Dedifferentiated amniotic fluid mesenchymal stem cell (primary cell): ENCODE results near the gene MDM1.

ENCODE experiments used
- DNase-seq: peaks from one replicate; pipeline ENCODE4 v3.0.0-alpha.2; 2016; ENCODE audit errors: extremely low spot score

Gene MDM1

DNA sequence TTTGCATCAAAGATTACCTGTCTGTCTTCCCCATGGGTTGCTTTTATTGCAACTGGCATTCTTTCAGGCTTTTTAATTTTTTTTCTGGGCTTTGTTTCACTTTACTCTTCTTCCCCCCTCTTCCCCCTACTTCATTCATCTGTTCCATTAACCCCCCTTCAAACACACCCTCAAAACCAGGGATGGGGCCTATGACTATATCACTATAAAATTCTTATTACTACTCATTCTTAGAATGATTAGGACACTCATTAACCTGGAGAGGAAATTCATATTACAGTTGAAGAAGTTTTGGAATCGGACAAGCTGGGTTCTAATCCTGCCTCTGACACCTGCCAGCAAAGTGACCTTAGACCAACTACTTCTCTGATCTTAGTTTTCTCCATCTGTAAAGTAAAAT lies 24.8 kb upstream of the MDM1 start:
- no peak for DNase-seq

DNA sequence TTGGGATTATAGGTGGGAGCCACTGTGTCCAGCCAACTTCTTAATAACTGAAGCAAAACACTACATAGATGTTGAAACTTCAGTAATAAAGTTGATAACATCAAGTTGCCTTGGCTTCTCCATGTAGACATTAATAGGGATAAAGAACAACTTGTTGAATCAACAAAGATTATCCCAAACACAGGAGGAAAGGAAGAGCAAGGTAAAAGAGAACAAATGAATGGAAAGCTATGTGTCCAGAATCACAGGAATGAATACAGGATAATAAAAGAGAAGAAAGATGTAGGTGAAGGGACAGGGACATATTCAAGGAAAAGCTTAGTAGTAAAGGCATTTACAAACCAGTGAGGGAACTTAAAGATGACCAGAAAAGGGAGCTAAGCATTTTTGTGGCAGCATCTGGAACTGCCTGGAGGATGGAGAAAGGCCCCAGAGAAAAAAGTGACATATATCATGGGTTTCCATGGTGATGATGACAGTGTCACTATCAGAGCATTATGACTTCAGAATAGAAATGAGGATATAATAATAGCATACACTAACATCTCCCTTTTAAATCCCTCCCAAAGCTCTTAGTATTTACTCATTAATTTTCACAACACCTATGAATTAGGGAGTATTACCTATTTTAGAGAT lies 24.0 kb upstream of the MDM1 start:
- no peak for DNase-seq

DNA sequence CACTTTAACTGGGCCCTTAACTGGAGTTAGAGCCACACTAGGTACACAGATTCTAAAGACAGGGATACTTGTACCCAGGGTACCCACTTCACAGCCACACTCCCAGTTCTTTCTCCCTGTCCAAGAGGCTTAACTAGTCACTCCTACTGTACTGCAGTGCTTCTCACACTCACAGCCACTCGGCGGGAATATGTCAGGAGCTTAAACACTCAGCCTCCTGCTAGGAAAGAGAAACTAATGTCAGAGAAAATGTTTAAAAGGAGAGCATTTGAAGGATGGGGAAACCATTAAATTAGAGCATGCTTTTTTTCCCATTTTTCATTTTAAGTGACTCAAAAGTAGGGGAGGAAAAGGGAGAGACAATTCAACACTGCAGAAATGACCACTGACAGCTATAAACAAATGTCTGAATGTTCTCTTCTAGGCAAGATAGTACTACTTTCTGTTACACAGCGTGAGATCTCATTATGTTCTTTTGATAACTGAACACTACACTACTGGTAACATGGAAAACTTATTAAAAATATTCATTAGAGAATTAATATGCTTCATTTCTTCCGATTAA lies 22.9 kb upstream of the MDM1 start:
- no peak for DNase-seq

DNA sequence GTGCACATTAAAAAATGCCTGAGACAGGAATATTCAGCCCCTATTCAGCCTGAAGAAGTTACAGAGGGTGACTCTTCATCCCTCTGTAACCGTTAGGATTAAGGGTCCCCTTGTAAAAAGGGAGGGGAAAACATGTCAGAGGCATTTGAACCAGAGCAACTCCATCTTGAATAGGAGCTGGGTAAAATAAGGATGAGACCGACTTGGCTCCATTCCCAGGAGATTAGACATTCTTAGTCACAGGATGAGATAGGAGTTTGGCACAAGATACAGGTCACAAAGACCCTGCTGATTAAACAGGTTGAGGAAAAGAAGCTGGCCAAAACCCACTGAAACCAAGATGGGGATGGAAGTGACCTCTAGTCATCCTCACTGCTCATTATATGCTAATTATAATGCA lies 19.9 kb upstream of the MDM1 start:
- DNase-seq = no peak

DNA sequence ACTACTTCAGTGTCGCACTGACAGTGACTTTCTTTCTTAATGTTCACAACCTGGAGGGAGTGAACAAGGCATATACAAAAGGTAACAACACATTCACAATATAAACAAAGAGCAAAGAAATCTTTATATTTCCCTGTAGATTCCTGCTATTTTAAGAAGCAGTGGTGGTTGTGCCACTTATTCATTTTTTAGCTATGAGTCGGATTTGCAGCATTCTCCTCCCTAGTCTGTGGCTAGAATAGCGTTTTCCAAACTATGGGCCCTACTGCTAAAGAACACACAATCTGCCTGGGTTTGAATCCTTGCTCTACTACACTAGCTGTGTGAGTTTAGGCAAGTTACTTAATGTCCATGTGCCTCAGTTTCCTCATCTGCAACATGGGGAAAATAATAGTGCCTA lies 18.6 kb upstream of the MDM1 start:
- DNase-seq = no peak

DNA sequence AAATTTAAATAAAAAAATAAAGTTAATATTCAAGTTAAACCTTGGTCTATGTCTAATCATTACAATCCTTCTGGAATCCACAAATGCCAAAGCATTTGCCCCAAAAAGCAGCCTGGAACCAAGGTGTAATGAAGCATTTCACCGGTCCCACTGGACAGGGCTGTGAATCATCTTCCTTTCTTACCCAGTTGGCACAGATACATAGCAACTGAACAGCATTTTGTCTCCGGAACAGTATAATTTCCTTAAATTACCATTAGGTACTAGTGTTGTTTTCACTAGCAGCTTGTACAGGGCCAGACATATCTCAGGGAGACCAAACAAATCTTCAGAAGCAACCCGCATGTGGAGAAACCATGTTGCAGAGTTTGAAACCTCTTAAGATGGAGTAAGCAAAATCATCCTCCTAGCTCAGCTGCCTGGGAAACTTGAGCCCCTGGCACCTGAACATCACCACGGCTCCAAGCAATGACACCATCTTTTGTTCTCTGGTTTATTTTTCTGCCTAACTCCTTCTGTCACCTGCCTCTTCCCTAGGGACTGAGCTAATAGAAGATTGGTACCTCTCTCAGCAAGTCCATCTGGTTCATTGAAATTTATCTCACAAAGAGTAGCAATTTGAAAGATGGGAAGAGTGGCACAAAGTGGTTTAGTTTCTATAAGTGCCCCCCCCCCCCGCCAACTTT lies 17.9 kb upstream of the MDM1 start:
- DNase-seq = no peak

DNA sequence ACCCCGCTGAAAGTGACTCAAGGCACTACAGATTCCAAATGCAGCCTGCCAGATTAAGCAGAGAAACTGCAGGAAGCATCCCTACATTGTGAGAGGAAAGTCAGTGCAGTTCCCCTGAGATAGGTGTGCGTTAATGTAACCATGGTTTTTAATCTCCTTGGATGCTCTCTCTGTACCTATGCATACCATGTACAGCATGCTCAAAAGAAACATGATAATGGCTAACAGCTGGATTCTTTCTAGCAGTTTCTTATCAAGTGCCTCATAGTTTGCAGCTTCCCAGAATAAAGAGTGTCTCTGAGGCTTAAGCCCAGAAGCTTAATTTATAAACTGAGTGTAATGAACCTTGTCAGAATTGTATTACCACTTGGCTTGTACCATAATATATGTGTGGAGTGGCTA lies 17.1 kb upstream of the MDM1 start:
- DNase-seq = no peak

DNA sequence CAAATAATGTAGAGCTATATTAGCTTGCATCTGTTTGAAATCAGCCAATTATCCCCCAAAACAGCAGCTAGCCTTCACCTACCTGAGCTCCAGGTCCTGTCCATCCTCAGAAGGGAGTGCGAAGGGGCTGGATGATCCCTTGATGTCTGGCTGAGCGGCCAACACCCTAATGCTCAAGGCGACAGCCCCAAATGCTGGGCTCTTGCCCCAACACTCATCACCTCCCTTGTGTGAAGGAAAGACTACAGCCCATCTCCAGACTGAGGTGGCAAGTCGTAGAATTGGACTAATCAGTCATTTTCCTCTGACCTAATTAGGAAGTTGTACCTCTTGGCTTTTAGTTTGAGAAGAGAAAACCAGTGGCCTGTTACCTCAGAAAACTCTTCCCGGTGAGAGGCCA lies 16.3 kb upstream of the MDM1 start:
- DNase-seq = no peak

DNA sequence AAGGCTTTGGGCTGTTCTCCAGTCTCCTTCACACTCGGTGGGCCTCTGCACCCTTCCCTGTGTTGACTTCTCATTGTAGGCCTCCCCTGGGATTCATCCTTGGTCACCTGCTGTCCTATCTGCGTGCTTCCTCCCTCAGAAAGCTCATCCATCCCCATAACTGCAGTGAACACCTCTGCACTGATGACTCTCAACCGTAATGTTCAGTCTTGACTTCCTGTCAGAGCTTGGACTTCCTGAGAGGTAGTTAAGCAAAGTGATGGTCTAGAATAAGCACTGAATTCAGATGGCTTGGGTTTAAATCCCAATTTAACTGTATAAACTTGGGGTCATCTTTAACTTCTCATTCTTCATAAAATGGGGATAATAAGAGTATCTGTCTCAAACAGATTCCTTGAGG lies 13.6 kb upstream of the MDM1 start:
- DNase-seq = no peak

DNA sequence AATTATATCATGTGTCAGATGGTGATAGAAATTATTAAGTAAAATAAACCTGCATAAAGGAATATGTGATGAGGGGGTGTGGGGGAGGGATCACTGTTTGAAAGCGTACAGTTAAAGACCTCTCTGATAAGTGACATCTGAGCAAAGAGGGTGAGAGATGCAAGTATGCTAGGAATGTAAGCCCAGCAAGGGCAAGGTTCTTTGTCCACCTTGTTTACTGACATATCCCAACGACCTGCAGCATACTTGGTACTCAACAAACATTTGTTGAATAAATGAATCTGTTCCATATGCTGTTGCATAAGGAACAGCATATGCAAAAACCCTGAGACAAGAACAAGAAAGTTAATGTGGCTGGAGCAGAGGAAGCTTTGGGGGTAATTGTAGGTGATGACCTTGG lies 12.0 kb upstream of the MDM1 start:
- DNase-seq = no peak

DNA sequence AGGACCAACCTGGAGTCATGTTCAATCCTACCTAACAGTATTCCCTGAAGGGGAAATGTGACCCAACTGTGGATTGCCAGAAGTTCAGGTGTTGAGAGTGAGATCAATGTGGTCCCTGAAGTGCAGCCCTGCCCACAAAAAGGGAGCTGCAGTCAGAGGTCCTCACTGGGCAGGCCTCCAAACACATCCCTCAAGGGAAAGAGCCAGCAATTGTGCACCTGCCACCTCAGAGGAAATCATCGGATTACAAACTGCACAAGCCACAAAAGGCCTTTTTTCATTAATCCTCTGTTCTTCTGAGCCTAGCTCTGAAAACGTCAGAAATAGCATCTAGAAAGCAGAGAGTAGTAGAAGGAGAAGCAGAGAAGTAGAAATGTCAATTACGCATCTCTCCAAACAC lies 10.8 kb upstream of the MDM1 start:
- no peak for DNase-seq

DNA sequence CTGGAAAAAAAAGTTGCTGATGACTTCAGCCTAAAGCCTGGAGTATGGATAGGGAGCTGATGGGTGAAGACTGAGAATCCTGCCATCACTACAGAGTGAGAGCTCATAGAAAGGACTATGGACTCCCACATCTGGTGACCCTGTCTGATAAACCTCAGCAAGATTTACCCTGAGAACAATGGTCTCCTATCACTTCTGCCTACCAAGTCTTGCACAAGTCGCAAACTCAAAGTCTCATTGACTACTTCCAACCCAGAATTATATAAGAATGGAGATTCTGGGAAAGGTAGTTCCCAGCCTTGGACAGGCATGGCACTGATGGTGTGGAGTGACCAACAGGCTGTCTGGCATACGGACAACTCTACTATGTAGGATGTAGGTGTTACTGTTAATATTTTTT lies 9.7 kb upstream of the MDM1 start:
- DNase-seq = no peak

DNA sequence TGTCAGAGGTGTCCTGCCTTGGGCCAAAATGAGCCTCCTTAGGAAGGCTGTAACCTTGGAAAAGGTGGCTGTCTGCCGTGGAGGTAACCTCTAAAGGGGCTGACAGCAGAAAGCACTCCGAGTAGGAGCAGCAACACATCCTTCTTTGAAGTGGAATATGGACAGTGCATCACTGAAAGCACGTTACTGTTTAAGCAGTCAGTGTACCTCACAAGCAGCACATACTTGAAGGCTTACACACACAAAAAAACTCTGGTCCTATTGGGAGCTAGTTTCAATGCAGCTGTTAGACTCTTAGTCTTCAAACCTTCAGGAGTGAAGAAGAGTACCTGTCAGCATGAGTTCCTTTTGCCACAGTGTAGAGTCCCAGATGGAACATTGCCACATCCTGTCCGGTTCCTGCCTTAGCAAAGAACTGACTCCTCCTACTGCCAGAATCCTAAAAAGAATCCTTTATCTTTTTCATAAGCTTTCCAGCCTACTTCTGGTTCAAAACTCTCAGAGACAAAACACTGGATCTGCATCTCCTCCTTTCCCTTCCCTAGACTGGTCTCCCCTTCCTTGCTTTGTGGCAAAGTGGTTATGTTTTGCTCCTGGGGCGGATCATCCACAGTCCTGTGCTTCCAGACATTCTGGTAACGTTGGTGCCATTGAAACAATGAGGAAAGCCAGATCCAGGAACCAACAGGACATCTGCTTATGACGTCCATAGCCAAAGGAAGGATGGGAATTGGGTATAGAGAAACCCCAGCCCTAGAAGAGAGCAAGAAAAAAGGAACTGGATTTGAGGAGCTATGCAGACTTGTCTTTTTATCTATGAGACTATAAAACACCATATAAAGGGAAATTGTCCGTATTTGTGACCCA lies 8.5 kb upstream of the MDM1 start:
- no peak for DNase-seq

DNA sequence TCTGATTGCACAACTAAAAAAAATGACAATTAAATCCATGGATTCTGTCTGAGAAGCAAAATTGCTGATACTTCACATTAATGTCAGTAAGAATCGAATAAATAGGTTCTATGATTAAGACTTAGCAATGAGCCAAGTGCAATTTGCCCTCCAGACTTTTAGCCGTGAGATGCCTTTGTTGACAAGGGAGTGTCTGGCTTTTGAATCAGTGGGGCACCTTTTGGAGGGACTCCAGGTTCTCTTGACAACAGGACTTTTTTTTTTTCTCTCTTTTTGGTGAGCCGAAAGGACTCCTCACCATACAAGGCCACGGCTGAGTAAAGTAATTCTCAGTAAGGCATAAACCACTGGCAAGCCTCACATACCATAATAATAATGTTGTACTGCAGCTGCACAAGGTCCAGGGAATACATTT lies 4.7 kb upstream of the MDM1 start:
- DNase-seq = no peak

DNA sequence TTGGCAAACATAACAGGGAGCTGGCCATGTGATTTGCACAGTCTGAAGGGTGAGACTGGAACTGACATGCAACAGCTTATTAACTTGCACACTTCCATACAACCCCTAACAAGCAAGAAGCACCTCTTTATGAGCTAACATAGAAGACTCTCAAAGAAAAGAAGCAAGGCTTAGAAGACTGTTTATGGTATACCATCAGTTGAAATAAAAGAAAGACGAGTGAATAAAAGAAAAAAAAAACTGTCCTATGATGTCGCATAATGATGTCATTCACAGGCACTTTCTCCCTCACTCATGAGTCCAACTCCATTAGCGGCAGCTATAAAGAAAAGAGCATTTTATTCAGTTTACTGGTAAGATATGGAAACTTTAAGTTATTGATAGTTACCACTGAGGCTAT lies 3.3 kb upstream of the MDM1 start:
- no peak for DNase-seq

DNA sequence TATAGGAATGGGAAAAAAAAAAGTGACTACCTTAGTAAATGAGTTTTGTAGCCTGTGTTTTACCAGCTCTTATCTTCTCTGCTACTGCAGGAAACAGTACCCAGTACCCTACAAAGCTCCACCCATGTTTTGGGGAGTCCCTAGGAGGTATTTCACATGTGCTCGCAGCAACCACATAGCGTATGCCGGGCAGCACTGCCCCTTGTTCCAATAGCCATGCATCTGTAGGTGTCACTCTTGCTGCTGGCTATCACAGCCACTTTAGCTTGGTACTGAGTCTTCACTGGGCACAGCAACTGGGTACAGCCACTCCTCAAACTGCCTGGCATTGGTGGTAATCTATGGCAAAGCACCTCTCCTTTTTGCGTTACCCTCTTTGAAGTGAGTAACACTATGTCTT lies 2.0 kb upstream of the MDM1 start:
- no peak for DNase-seq

DNA sequence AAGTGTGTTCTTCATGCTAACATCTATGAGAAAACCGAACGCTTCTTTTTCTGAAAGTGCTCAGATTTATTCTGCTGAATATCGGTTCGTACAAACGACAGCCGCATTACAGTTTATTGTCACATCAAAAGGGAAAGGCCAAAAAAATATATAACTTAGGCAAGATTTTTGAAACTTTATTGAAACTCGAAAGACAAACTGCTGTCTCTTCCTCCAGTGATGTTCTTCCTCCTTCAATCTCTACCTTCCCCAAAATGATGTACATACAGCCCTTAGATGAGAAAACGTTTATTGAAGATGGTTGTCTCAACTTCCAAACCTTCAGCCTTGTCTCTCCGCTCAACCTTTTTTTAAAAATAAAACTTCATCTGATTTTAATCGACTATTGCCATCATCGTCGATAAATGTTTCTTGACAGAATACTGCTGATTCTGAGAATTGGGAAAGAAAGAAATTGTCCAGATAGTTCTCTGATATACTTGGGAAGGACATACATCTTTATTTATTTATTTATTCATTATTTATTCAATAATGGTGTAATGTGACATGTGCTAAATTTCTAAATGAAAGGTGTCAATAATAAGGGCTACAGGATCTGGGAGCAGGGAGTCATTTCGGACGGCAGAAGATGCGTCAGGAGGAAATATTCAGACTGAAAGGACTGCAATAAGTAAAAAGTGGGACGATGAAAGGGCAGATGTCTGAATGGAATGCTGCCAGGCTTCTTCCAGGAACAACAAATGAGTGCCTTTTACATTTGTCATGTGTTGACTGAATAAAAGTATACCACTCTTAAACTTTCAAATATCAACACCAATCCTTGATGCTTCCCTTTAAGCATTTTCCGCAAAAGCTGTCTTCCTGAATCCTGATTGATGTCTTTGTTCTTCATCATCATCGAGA lies 817 bp upstream of the MDM1 start:
- no peak for DNase-seq

DNA sequence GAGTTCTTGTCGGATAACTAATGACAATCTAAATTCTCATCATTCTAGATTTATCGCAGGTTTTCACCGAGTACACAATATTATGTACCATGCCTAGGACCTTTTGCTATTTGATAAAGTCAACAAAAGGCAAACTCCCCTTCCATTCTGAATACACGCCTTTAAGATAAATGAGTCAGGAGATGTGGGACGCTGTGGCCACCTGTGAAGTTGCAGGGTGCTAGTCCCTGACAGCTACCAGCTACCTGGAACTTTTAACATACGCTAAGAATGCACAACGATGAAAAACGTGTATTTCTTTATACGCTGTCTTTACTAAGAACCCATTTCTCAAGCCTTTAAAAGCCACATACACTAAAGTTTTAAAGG lies 678 bp downstream of the MDM1 start:
- DNase-seq = no peak

DNA sequence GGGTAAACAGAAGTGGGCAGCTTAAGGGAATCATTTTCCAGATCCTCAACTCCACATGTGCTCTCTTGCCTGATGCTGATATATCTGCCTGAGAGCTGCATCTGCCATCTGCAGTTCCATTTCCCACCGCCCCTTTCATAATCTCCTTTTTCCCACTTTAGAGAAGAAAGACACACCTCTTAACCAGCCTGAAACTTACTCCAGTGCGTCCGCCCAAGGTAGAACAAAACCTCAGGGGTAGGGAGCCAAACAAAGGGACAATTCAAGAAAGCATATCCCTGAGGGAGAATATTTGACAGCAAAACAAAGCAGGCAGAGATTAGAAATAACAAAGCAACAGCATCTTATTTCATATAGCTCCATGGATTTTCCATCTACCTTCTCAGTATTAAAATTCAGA lies 4.3 kb downstream of the MDM1 start:
- DNase-seq = no peak

DNA sequence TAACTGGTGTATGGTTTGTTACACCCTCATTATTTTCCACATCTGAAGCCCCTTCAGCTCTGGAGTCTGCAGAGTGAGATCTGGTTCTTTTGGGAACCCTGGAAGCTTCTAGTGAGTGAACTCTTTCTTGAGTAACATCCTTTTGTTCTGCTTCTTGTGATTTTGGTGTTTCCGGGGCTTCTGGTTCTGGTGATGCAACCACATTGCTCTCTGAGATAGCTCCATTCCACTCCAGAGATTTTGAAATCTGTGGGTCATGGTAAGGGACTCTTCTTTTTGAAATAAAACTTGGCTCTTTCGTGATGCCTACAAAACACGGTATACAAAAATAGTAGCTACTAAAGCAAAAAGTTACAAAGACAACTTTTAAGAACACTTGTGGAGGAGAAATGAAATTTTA lies 5.4 kb downstream of the MDM1 start:
- DNase-seq = no peak

DNA sequence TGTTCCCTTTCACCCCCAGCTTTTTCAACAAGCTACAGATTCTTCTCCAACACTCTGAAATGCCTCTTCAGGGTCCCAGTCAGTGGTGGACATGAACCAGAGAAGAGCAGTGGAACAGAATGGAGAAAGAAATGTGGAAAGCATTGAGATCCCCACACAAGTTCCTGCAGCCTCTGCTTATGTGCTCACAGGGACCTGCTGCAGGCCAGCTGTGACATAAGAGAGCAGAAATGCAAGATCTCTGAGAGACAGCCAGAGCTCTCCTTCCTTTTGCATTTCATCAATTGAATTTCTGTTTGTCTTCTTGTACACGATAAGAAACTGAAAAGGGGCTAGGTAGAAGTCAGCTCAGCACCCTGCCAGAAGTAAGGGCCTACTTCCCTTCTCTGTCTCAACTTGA lies 6.2 kb downstream of the MDM1 start:
- no peak for DNase-seq

DNA sequence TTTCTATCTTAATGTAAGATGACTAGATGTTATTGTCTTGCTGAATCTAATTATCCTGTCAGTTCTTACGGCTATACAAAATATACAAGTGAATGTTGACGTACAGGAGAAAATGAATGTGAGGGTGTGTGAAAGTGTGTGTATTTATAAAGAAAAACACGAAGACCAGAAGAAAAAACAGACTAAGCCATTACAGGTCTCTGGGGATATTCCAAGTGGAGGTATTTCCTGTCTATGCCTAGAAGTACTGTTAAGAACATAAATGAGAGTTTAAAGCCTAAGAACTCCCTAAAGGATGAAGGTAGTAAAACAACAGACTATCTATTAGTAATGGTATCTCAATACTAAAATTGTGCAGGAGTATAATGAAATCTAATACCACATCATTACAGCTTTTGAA lies 7.6 kb downstream of the MDM1 start:
- no peak for DNase-seq
